GM12878 (cell line): ENCODE measurements around the gene EPAS1.

Source experiments
- BRCA1 ChIP-seq: IDR thresholded peaks from 2 replicates; pipeline ENCODE4 v1.6.1; 2011; ENCODE audit warnings: low read depth, low read length, improper control_type of control experiment
- CHD2 ChIP-seq: IDR thresholded peaks from 2 replicates; pipeline ENCODE4 v1.6.1; 2011; ENCODE audit warnings: low read depth, low read length, improper control_type of control experiment, borderline replicate concordance
- CHD4 ChIP-seq: fragments of 200-600 bp; sonication (generic); IDR thresholded peaks from 2 replicates; pipeline ENCODE4 v1.6.1; 2016; ENCODE audit warnings: mild to moderate bottlenecking
- CTCF ChIP-seq, 3 experiments: IDR thresholded peaks in 2 of 3; conservative IDR thresholded peaks in 1 of 3; 2 replicates each; pipeline ENCODE4 v1.5.1; 2011; ENCODE audit warnings: low read depth in 3 of 3, low read length in 3 of 3, mild to moderate bottlenecking in 3 of 3, control low read depth in 2 of 3, moderate library complexity in 2 of 3, inconsistent platforms in 1 of 3, mixed read lengths in 1 of 3; ENCODE audit not compliant: control insufficient read depth in 2 of 3, insufficient read depth in 1 of 3; ENCODE audit errors: extremely low read depth in 1 of 3
- EZH2 ChIP-seq: IDR thresholded peaks from 2 replicates; pipeline ENCODE4 v1.6.1; 2012; ENCODE audit warnings: low read depth, mild to moderate bottlenecking, control low read depth, inconsistent platforms, low read length, borderline replicate concordance; ENCODE audit not compliant: control insufficient read depth
- GABPA ChIP-seq: IDR thresholded peaks from 2 replicates; pipeline ENCODE4 v1.6.1; 2014; ENCODE audit warnings: antibody characterized with exemption, low read depth, mild to moderate bottlenecking, inconsistent platforms
- POU2F2 ChIP-seq: IDR thresholded peaks from 3 replicates; pipeline ENCODE4 v1.6.1; 2011; ENCODE audit warnings: low read depth, mild to moderate bottlenecking, low read length, borderline replicate concordance
- RFX5 ChIP-seq: IDR thresholded peaks from 2 replicates; pipeline ENCODE4 v1.6.1; 2011; ENCODE audit warnings: low read depth, low read length, improper control_type of control experiment
- SREBF2 ChIP-seq: IDR thresholded peaks from 2 replicates; pipeline ENCODE4 v1.6.1; 2012; ENCODE audit warnings: mild to moderate bottlenecking, low read length
- SUPT20H ChIP-seq: IDR thresholded peaks from 2 replicates; pipeline ENCODE4 v1.6.1; 2011; ENCODE audit warnings: low read depth, mild to moderate bottlenecking, low read length, moderate library complexity, borderline replicate concordance; ENCODE audit not compliant: control insufficient read depth
- TF ChIP-seq, protein P1 (sequence below): fragments of 450-650 bp; formaldehyde crosslinking; IDR thresholded peaks from 2 replicates; pipeline ENCODE4 v1.5.0; 2022; ENCODE audit warnings: mild to moderate bottlenecking, missing genetic modification characterization

DNA sequence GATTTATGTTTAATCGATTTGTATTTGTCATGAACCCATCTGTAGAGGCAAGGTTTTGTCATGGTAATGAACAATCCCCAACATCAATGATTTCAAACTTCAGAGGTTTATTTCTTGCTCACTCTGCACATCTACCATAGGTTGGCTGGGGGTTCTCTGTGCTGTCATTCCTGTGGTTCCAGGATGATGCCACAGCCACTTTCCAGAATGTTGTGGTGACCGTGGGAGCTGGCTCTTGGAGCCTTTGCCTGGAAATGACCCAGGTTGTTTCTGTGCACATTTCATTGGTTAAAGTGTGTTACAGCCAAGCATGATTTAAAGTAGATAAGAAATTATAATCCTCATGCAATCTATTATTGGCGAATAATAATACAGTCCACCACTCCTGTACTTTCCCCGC is 28.2 kb upstream of the EPAS1 start:
- TF ChIP-seq CTCF (IDR thresholded peaks at IDR 0.05 in 2 of 3, conservative IDR thresholded peaks at IDR 0.05 in 1 of 3; ENCODE audit: control insufficient read depth in 2 of 3, extremely low read depth in 1 of 3, insufficient read depth in 1 of 3, low read depth in 3 of 3, low read length in 3 of 3): no peak
- no peak for TF ChIP-seq GABPA
- no peak for TF ChIP-seq CHD2
- no peak for TF ChIP-seq EZH2
- TF ChIP-seq BRCA1: no peak
- no peak for TF ChIP-seq SUPT20H
- no peak for TF ChIP-seq POU2F2
- TF ChIP-seq CHD4: no peak
- TF ChIP-seq, protein P1, sequence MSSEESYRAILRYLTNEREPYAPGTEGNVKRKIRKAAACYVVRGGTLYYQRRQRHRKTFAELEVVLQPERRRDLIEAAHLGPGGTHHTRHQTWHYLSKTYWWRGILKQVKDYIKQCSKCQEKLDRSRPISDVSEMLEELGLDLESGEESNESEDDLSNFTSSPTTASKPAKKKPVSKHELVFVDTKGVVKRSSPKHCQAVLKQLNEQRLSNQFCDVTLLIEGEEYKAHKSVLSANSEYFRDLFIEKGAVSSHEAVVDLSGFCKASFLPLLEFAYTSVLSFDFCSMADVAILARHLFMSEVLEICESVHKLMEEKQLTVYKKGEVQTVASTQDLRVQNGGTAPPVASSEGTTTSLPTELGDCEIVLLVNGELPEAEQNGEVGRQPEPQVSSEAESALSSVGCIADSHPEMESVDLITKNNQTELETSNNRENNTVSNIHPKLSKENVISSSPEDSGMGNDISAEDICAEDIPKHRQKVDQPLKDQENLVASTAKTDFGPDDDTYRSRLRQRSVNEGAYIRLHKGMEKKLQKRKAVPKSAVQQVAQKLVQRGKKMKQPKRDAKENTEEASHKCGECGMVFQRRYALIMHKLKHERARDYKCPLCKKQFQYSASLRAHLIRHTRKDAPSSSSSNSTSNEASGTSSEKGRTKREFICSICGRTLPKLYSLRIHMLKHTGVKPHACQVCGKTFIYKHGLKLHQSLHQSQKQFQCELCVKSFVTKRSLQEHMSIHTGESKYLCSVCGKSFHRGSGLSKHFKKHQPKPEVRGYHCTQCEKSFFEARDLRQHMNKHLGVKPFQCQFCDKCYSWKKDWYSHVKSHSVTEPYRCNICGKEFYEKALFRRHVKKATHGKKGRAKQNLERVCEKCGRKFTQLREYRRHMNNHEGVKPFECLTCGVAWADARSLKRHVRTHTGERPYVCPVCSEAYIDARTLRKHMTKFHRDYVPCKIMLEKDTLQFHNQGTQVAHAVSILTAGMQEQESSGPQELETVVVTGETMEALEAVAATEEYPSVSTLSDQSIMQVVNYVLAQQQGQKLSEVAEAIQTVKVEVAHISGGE (CRISPR knock-in tag): no peak
- no peak for TF ChIP-seq RFX5
- no peak for TF ChIP-seq SREBF2
